GF-D8 (cell line): ENCODE data around the gene FAM169A.
A peak's percentile ranks its signal among the peaks of the same experiment; 100 is the strongest.
"Not testable (repeated sequence)": the region's sequence is repeated elsewhere in the genome, so short reads cannot be mapped to it uniquely, and the experiment has no call there.

Source experiments
- DNase-seq: peaks from one replicate; lab custom pipeline; 2025; lab: John Stamatoyannopoulos, UW

The FAM169A gene

GRCh38 chr5:74791669-74792068, 74.5 kb downstream of the FAM169A start:
- not testable (repeated sequence) for DNase-seq

GRCh38 chr5:74787424-74787823, 78.8 kb downstream of the FAM169A start:
- DNase-seq: no peak

- no peak for DNase-seq
These were observed 79.3 kb downstream of the FAM169A start for GRCh38 chr5:74786851-74787250.

- no peak for DNase-seq
These were observed 87.6 kb downstream of the FAM169A start for GRCh38 chr5:74778609-74779008.

- no peak for DNase-seq
These were observed 93.8 kb downstream of the FAM169A start for GRCh38 chr5:74772359-74772758.

- peak; percentile 11 for DNase-seq
These were observed 98.6 kb downstream of the FAM169A start for GRCh38 chr5:74767579-74767913.

- peak; percentile 78 for DNase-seq
These were observed 99.2 kb downstream of the FAM169A start, which contains the start of the genes GFM2 and NSA2 for GRCh38 chr5:74766849-74767578. GFM2 (minus strand) TSS chr5:74767117; CDS start chr5:74763742, 3,375 bp downstream. NSA2 (plus strand) TSS chr5:74767249; CDS start chr5:74767361, 112 bp downstream.

- DNase-seq: peak; percentile 63
These were observed 99.8 kb downstream of the FAM169A start for GRCh38 chr5:74766418-74766848.

GRCh38 chr5:74765929-74766328, 100.3 kb downstream of the FAM169A start:
- no peak for DNase-seq

GRCh38 chr5:74765201-74765600, 101.0 kb downstream of the FAM169A start:
- no peak for DNase-seq

GRCh38 chr5:74763504-74763903, 102.7 kb downstream of the FAM169A start:
- no peak for DNase-seq

GRCh38 chr5:74762599-74762998, 103.6 kb downstream of the FAM169A start:
- DNase-seq: no peak

GRCh38 chr5:74761241-74761640, 104.9 kb downstream of the FAM169A start:
- DNase-seq: no peak

GRCh38 chr5:74748742-74749141, 117.4 kb downstream of the FAM169A start:
- DNase-seq: not testable (repeated sequence)

GRCh38 chr5:74738406-74738805, 127.8 kb downstream of the FAM169A start:
- DNase-seq: no peak

- no peak for DNase-seq
These were observed 129.4 kb downstream of the FAM169A start for GRCh38 chr5:74736759-74737158.
